ENCODE results near the gene HIC1. TPM values are rescaled to one million over a fixed set of nuclear protein-coding genes. Genes with fewer than 3 reads are reported as not detected.

HIC1 gene
- total RNA-seq, 4 donors from 2014 or later: 27.6 to 64.7 (median 50.0) TPM

- DNase-seq (ENCODE audit: low spot score in 2 of 2): no peak
Measured at GRCh38 chr17:2062571-2063183, 7.8 kb downstream of the HIC1 start.

DNA sequence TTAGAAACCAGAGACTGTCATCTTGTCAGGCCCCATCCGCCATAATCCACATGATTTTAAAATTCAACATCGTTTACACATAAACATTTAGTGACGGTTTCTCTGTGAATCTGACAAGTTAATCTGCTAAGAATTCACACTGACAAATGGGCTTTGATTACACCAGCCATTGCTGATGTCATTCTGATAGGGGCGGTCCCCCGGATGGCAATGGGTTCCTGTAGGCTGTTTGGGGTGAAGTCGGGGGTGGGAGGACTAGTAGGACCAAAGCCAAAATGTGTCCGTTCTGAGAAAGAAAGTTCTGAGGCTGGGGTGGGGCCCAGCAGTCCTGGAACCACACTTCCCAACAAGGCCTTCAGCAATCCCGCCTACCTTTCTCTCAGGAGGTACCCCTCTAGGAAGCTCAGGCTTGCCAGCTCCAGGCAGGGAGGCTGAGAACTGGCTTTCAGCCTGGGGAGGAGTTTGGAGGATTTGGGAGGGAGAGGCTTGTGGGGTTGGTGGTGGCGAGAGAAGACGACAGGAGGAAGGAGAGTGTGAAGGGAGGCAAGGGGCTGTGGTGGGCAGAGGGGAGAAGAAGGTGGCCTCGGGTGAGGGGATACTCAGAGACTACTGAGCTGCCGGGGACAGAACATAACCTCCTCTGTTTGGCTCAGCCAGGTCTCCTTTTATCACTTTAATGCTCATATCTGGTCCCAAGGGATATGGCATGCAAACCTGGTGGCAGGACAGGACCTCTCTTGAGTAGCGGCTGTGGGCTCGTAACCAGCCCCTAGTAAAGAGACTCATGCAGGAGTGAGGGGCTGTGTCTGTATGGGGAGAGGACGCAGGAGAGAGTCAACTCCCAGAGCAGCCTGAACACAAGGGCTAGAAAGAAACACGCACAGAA, 8.6 kb downstream of the HIC1 start:
- no peak for DNase-seq (ENCODE audit: low spot score in 2 of 2)

More at GRCh38 chr17:2062571-2063183, 7.8 kb downstream of the HIC1 start:
- Histone ChIP-seq H3K27me3 (peaks cover 0 to 17% of the 10 kb centered on the region in 2 donors), H3K4me3 (no peak overlapping the region), H3K27ac (peak overlapping the region; percentile 66 to 92 (median 92)), H3K9me3 (no peaks in the 10 kb centered on the region), H3K36me3 (peaks cover 0 to 91% (median 0%) of the 10 kb centered on the region in 3 donors), H3K4me1 (peaks cover 0 to 99% (median 73%) of the 10 kb centered on the region in 4 donors)
- TF ChIP-seq CTCF (IDR thresholded peaks at IDR 0.05) (no peak), EP300 (IDR thresholded peaks at IDR 0.05) (no peak), POLR2A (IDR thresholded peaks at IDR 0.05) (no peak)
- 33 to 39% methylated on average over 11 of the region's 11 CpGs for WGBS, 2 donors

DNA sequence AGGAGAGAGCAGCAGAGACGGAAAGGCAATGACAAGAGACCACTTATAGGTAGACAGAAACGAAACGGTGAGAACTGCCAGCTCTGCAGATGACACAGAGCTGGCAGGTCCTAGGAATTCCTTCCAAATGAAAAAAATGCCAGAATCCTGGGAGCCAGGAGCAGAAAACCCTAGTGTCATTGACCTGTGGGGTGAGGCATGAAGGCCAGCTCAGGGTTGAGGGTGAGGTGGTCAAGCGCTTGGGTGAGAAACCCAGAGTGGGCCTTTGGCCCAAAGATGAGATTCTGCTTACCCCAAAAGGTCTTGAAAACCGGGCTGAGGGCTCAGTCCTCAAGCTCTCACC, 9.2 kb downstream of the HIC1 start:
- Histone ChIP-seq H3K36me3 (peaks cover 0 to 94% (median 0%) of the 10 kb centered on the region in 3 donors), H3K4me1 (peaks cover 0 to 98% (median 77%) of the 10 kb centered on the region in 4 donors), H3K4me3 (no peak overlapping the region), H3K9me3 (no peaks in the 10 kb centered on the region), H3K27ac (peak overlapping the region; percentile 66 to 92 (median 92)), H3K27me3 (peaks cover 0 to 12% of the 10 kb centered on the region in 2 donors)
- 53 to 62% methylated on average over 5 of the region's 5 CpGs for WGBS, 2 donors
- DNase-seq (ENCODE audit: low spot score in 2 of 2): no peak
- TF ChIP-seq EP300 (IDR thresholded peaks at IDR 0.05) (no peak), POLR2A (IDR thresholded peaks at IDR 0.05) (no peak), CTCF (IDR thresholded peaks at IDR 0.05) (no peak)

More for the DNA sequence above, 8.6 kb downstream of the HIC1 start:
- H3K27me3 ChIP-seq: peaks cover 0 to 17% of the 10 kb centered on the region in 2 donors
- H3K4me3 ChIP-seq: no peak overlapping the region
- H3K27ac ChIP-seq: peak overlapping the region; percentile 66 to 92 (median 92)
- H3K4me1 ChIP-seq: peaks cover 0 to 99% (median 77%) of the 10 kb centered on the region in 4 donors
- TF ChIP-seq CTCF (IDR thresholded peaks at IDR 0.05) (no peak), POLR2A (IDR thresholded peaks at IDR 0.05) (no peak), EP300 (IDR thresholded peaks at IDR 0.05) (no peak)
- WGBS, 2 donors: 46 to 53% methylated on average over 16 of the region's 16 CpGs
- no peaks in the 10 kb centered on the region for H3K9me3 ChIP-seq
- H3K36me3 ChIP-seq: peaks cover 0 to 91% (median 0%) of the 10 kb centered on the region in 3 donors

DNA sequence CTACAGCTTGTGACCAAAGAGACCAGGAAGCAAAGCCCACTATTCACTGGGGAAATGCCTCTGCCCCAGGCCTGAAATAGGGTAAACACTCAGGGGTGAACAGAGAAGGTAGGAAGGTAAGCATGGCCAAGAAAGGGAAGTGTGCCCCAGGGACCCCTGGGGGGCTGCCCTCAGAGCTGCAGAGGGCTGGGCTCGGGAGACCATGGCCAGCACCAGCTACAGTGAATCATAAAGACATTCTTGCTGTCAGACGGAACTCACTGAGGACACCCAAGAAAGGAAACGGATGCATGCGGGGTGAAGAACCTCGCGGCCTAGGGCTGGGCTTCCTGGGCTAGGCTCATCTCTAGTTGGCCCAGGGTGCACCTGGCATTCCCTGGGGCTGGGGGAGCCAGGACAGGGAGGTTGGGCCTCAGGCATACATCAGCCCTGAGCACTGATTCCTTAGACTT, 9.6 kb downstream of the HIC1 start:
- H3K27ac ChIP-seq: peak overlapping the region; percentile 66 to 92 (median 92)
- H3K36me3 ChIP-seq: peaks cover 0 to 93% (median 0%) of the 10 kb centered on the region in 3 donors
- no peaks in the 10 kb centered on the region for H3K9me3 ChIP-seq
- H3K4me3 ChIP-seq: no peak overlapping the region
- WGBS, 2 donors: 72 to 83% methylated on average over 6 of the region's 6 CpGs
- DNase-seq (ENCODE audit: low spot score in 2 of 2): no peak
- peaks cover 0 to 12% of the 10 kb centered on the region in 2 donors for H3K27me3 ChIP-seq
- TF ChIP-seq EP300 (IDR thresholded peaks at IDR 0.05): no peak
- H3K4me1 ChIP-seq: peaks cover 0 to 93% (median 75%) of the 10 kb centered on the region in 4 donors

- Histone ChIP-seq H3K27ac (peak overlapping the region; percentile 66 to 92 (median 92)), H3K4me1 (peaks cover 0 to 90% (median 70%) of the 10 kb centered on the region in 4 donors), H3K9me3 (no peaks in the 10 kb centered on the region), H3K4me3 (no peak overlapping the region), H3K36me3 (peaks cover 0 to 93% (median 0%) of the 10 kb centered on the region in 3 donors), H3K27me3 (peaks cover 0 to 12% of the 10 kb centered on the region in 2 donors)
- no peak for DNase-seq (ENCODE audit: low spot score in 2 of 2)
- 79 to 87% methylated on average over 20 to 24 of the region's 24 CpGs for WGBS, 2 donors
- TF ChIP-seq CTCF (IDR thresholded peaks at IDR 0.05) (peak in 3 of 5 experiments; percentile 6 to 22 (median 15)), POLR2A (IDR thresholded peaks at IDR 0.05) (no peak)
Measured at GRCh38 chr17:2064980-2065785, 10.3 kb downstream of the HIC1 start.
